DLD1 (cell line): Measurements from ENCODE around the gene WDR5.

ENCODE experiments used
- in situ Hi-C: cut with HindIII; loops from 2 replicates; pipeline ENCODE4 v1.10.0; 2017; ENCODE audit warnings: low sequenced_read_pairs

The WDR5 gene

DNA sequence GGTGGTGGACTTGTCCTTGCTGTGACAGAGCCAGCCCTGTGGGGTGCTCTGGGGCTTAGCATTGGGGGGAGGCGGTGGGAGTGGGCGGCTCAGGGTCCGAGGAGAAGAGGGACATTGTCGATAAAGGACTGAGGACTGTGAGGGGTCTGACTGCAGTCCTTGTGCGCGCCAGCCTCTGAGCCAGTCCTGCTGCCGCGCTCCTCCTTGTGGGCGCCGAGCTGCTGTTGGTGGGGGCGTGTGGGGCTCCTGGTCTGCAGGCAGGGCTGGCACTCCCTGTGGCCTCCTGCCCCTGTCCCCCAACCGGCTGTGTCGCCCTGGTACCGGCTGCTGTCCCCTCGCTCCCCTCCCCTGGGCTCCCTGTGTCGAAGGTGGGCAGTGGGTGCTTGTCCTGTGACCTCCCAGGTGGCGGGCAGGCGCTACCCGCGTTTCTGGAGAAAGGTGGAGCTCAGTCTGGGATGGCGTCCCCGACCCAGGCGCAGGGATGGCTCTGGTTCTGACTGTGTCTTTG, 21.6 kb downstream of the WDR5 start:
- in situ Hi-C loops, result no loop called here

DNA sequence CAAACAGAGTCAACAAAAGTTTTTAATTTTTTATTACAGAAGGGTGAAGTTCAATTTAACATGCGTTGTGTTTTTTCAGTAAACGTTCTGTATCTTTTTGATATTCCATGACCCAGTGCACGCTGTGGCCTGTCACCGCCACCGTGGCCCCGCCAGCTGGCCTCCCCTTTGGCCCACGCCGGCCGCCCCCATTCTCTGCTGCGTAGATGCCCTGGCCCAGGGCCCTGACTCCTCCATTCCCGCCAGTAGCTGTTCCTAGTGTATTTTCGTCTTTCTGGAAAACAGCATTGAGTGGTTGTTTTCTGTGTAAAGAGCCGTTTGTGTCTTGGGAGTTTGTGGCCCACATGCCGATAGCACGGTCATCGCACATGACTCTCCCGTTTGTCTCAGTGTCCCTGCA, 22.4 kb downstream of the WDR5 start:
- in situ Hi-C loops, result no loop called here

DNA sequence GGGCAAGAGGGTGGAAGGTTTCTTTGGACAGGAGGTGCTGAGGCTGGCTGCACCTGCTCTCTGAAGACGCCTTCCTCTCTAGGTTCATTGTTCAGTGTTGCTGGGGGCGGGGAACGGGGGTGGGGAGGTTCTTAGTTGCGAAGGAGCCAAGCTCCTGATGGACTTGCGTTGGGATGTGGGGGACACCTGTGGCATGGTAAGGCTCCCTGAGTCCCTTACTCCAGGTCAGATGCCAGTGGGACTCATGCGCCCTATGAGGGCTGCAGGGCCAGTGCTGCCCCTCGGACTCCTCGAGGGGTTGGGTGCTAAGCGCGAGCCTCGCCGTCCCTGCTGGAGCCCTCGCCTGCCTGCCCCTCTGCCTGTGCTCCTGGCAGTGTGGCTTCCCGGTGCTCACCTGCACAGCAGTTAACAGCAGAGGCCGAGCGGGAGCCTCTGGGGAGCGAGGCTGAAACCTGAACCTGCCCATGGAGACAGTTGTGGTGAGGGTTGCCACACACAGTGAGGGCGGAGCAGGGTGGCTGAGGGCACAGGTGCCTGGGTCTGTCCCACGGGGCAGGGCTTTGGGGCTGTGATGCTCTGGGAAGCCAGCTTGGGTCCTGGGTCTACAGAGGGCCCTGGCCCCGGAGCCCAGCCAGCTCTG, 23.0 kb downstream of the WDR5 start:
- in situ Hi-C loops, result no loop called here

DNA sequence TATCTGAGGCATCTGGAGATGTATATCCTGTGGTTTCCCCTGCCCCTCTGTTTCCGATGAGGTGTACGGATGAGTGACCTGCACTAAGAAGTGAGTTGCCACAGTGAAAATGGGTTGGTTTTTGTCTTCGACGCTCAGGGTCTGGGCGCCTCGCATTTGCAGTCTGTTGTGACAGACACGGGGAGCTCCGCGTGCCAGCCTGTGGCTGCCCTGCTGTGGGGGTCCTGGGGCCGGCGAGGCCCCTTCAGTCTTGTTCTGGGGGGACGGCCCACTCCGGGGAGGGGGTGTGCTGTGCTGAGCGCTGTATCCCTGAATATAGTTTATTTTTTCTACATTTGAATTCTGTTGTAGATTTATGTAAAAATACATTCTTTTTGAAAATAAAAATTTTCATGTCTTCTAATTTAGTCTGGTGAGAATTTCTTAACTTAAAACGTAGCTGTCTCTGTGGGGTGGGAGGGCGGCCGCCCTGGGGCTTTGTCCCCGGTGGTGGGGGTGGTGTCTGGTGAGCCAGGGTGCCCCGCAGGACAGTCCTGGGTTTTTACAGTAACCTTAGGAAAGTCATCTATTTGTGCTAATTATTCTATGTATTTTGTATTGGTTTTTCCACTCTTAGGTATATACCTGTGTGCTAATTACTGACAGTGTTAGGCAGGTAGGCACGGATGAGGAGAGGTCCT, 23.8 kb downstream of the WDR5 start:
- in situ Hi-C loops, result no loop called here

DNA sequence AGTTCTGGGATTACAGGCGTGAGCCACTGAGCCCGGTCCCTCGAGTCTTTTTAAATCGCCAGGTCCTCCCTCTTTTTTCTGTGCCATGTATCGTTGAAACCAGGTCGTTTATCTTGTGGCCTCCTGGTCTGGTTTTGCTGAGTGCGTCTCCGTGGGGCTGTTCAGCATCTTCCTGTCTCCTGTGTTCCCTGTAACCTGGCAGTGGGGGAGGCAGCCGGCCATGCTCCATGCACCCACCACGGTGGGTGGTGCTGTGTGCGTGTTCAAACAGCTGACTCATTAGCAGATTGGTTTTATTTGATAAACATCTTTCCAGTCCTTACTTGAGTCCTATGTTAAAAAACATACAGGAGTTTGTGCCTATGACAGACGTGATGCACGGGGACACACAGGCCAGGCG, 25.8 kb downstream of the WDR5 start:
- in situ Hi-C loops, result no loop called here

DNA sequence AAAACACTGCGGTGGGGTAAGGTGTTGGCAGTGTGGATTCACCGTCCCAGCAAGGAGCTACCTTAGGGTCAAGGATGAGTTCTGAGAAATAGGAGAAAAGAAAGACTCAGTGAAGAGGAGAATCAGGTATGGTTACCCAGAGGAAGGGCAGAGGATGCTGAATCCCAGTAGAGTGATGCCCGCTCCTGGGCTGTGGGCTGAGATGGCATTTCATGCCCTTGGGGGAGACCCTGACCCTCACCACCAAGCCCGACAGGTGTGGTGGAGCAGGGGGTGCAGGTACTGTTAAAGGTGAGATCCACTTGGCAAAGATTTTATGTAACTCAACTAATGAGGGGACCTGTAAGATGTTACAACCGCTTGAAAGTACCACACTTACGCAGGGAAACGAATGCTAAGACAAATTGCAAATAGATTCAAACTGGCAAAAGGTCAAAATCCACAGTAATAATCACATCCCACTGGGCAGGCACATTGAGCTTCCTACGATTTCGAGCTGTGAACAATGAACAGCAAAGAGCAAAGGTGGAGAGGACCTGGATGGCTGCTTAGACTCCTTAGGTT, 26.4 kb downstream of the WDR5 start:
- in situ Hi-C loops, result no loop called here

DNA sequence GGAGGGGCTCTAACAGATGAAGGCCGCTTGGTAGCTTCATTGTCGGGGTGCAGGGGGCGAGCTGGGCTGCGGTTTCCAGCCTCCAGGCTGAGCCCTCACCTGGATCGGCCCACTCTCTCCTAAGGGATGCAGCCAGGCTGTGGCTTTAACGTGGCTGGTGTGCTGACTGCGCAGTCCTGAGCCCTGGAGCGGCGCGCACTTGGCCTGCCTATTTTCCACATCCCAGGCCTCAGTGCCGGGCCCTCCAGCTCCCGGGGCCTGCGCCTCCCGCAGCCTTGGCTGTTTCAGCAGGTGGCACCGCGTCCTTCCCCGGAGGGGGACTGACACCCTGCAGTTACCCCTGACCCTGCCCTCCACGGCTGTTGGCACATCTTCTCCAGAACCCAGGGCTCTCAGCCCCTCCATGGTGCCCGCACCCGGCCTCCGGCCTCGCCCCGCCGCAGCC, 27.1 kb downstream of the WDR5 start:
- in situ Hi-C loops, result no loop called here

DNA sequence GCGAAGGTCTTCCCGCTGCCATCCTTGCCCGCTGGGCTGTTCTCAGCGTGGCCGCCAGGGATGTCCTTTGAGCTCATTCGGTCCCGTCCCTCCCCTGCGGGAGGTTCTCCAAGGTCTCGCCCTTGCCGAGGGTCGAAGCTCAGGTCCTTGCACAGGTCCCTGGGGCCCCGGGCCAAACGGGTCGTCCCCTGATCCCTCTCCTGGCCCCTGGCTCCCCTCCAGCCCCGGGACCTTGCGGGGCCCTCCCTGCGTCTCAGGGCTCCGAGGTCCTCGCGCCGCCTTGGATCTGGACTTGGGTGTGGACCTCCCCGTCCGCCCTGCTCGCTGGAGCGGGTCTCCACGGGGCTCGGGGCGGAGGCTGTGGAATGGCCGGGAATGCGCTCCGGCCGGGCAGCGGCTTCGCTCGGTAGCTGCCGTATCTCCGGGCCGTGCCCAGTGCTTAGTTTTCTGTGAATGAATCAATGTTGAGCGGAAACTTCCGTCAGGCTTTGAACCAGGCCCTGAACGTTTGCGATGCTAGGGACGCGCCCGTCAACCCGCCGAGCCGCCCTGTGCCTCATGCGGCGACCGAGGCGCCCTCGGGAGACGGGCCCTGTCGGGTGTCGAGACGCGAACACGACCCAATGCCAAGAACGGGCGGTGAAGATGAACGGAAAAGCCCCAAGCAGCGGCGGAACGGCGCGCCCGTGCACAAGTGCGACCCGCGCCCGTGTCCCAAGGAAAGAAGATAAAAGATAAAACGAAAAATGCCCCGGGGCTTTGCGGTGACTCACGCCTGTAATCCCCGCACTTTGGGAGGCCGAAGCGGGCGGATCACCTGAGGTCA, 27.7 kb downstream of the WDR5 start:
- in situ Hi-C loops, result no loop called here

DNA sequence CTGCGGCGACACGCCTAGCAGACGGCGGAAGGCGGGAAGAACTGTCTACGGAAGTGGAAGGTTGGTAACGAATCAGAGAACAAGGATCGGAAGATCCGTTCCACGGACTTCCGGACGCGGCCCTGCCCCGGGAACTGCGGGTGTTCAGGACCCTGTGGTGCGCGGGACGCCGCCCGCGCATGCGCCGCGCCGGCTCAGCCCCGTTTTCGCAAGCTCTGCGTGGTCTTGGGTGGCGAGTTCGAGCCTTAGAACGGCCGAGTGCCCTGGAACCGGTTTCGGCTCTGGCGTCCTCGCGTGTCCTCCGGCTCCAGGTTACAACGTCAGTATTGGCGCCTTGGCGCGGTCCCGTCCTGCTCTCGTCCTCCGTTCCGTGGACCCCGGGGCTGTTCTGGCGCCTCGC, 29.0 kb downstream of the WDR5 start:
- in situ Hi-C loops, result no loop called here

DNA sequence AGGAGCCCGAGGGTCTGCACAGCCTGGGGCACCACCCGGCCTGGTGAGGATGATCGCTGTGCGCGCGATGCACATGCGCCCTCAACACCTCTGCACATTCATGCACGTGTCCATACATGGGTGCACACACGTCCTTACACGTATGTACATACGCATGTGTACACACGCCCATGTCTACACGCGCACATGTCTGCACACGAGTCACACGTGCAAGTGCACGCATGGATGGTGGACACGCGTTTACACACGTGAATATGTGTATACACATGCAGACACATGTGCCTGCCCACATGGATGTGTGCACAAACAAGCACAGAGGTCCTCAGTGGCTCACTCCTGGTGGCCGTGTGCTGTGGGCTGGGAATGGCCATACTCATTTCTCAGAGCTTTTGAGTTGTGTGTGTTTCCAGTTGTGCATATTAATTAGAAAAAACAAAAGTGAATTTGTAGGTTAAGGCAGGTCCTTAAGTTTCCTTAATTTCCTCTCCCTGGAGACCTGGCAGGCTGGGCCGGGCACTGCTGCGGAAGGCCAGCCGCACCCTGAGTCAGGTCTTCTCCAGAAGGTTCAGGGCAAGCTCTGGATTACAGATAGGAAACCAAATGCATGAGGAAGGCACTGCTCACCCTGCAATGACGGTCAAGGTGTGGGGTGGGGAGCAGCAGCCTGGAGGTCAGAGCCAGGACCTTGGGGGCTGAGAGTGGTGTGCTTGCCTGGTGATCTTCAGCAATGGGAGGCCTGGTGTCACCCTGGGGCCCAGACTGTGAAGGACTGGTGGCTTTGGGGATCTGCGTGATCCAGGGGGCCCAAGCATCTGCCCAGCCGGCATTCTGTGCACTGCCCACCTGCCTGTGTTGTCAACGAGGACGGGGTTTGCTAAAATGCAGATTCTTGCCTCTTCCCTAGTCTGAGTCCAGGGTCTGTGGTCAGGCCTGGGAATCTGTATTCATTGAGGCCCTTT, 29.8 kb downstream of the WDR5 start:
- in situ Hi-C loops, result no loop called here

DNA sequence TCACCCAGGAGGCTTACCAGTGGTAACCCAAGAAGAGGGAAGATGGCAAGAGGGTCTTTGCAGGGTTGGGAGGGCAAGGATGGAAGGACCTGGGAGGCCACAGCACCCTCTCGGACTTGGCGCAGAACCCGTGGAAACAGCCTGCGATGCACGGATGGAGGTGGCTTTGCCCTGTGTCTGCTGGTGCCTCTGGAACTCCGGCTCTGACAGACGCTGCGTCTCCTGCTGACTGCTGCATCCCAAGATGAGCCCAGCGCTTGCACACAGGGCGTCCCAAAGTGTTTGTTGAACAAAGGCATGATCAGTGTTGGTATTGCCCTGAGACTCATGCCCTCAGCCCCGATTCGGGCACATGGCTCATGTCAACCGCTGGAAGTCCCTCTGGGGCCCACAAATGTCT, 30.5 kb downstream of the WDR5 start:
- in situ Hi-C loops, result no loop called here

DNA sequence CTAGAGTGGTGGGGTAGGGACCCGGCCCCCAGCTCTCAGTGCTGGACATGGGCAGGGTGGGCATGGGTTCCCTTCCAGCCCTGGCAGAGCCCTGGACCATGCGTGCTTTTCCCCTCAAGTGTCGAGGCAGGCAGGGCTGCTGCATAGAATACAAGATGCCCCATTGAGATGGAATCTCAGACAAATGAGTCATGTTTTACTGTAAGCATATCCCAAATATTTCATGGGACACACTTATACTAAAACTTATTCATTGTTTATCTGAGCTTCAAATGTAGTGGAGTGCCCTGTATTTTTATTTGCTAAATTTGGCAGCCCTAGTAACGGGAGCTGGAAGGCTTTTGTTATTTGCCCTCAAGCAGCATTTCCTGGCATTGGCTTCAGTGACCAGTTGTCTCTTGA, 31.6 kb downstream of the WDR5 start:
- in situ Hi-C loops, result no loop called here

DNA sequence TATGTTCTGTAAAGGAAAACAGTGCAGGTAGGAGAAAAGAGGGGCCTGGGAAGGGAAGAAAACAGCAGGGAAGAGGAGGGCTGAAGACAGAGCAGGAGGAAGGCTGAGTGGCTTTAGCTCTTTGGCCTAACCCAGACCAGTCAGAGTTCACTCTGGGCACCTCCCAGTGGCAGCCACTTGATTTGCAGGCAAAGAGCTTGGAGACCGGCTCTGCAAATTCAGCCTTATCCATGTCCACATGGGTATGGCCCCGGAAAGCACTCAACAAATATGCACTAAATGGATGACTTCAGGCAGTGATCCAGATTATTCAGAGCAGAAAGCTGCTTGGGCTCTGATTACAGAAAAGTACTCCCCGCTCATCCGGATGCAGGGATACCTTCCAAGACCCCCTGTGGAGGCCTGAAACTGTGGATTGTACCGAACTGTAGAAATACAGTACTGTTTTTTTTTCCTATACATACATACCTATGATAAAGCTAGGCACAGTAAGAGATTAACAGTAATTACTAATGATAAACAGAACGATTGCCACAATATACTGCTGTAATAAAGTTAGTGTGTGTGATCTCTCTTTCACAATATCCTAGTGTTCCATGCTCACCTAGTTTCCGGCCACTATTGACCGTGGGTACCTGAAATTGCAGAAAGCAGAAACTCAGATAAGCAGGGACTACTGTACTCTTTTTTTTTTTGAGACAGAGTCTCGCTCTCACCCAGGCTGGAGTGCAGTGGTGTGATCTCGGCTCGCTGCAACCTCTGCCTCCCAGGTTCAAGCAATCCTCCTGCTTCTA, 33.1 kb downstream of the WDR5 start:
- in situ Hi-C loops, result no loop called here

DNA sequence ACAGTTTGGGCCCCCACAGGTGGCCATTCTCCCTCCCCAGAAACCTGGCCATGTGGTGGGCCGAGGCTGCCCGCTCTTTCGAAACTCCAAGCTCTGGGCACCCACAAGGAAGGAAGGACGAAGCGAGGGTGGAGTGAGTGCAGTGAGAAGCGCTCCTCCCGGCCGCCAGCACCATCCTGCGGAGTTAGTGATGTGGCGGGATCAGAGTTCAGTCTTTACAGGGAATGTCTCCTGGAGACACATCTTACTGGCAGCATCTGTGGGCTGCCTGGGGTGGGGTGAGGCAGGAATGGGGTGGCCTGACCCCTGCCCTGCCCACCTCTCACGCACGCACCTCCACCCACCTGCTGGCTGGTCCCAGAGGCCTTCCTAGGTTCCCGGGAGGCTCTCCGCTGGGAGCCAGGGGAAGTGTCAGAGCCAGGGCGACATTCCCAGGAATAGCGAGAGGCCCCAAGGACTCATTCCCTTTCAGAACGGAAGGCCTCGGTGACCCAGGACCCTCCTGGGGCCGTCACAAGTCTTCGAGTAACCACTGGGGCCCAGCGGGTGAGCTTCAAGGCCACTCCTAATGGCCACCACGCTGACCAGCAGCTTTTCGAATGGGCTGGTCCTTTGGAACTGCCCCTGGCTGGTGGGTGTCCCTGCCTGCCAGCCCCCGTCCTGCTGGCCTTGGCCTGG, 34.0 kb downstream of the WDR5 start:
- in situ Hi-C loops, result no loop called here

DNA sequence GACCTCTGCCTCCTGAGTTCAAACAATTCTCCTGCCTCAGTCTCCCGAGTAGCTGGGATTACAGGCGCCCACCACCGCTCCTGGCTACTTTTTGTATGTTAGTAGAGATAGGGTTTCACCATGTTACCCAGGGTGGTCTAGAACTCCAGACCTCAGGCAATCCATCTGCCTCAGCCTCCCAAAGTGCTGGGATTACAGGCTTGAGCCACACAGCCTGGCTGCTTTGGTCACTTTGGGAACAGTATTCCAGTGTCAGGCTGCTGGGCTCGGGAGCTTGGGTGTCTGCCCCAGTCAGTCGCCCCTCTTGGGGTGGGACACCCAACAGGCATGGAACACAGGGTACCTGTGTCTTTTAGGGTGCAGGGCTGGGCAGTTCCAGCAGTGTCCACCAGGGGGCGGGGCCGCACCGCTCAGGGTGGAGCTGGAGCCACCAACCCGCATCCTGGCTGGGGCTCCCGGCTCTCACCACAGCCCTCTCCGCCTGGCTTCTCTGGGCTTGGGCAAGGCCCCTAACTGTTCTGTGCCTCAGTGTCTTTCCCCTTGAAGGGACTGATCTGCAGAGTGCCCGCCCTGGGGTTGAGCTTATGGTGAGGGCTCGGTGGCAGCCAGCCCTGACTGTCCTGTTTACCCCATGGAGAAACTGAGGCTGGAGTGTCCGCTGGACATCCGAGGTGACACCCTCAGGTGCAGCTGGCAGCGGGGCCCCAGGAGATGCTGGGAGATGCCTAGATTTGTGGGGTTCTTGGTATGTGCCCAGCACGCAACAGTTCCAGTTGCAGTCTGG, 34.8 kb downstream of the WDR5 start:
- in situ Hi-C loops, result no loop called here

DNA sequence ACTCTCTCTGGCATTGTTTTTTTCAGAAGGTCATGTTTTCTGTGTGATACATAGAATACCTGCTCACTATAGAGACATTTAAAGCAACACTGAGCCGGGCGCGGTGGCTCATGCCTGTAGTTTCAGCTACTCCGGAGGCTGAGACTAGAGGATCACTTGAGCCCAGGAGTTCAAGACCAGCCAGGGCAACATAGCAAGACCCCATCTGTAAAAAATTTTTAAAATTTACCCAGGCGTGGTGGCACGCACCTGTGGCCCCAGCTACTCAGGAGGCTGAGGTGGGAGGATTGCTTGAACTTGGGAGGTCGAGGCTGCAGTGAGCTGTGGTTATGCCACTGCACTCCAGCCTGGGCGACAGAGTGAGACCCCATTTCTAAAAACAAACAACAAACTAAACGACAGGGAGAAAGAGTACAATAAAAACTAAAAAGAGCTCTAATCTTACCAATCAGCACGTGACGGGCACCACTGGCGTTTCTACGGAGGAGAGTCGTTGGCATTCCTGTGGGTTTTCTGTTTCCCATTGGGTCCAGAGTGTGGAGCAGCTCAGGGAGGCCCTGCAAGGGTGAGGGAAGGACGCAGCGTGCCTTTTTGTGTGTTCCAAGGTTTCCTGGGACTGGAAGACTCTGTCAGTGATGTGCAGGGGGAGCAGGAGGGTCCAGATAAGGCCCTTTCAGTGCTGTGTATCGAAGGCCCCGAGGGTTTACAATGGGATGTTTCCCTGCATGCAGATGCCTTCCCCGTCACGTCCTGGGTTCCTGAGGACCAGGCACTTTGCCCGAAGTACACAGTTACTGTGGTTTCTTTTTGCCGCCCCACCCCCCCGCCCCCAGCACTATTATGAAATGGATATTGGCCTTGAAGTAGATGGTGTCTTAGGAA, 35.7 kb downstream of the WDR5 start:
- in situ Hi-C loops, result no loop called here
